ENCODE results near the gene MVP.
A peak's percentile ranks its signal among the peaks of the same experiment; 100 is the strongest.
"Not testable (repeated sequence)": the region's sequence is repeated elsewhere in the genome, so short reads cannot be mapped to it uniquely, and the experiment has no call there.

Gene MVP

DNA sequence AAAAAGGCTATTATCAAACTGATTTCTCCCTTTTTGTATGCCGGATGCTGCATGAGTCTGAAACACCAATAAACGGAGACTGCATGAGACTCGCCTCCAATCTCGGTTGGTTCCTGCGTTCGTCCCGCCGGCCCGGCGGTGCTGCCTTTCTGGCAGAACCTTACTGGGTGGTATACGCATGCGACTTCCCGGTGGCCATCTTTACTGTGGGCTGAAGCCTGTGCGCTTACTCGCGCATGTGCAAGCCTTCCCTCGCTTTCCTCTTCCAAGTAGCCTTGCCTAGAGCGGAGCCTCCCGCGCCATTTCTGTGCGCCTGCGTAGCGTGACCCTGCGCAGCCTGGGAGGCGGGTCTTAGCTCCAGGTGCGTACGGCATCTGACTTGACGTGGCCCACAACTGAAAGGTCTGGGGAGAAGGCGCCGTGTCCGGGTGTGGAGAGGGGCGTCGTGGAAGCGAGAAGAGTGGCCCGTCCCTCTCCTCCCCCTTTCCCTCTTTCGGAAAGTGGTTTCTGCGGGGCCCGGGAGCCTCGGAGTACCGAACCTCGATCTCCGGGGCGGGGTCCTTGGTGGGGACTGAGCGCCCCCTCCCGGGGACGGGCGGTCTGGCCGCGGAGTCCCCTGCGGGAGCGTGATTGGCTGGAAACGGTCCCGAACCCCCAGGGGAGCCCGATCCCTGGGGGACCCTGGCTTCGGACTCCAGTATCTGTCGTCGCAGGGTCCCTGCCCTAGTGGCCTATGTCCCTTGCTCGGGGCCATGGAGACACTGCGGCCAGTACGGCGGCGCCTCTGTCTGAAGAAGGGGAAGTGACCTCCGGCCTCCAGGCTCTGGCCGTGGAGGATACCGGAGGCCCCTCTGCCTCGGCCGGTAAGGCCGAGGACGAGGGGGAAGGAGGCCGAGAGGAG is 4.2 kb upstream of the MVP start, which contains the start of gene PAGR1:
PAGR1 (plus strand) TSS at position 360 of the 901 bp plus-strand sequence; CDS start at position 734, 374 bp downstream.
- DNase-seq = peak; percentile 97

DNA sequence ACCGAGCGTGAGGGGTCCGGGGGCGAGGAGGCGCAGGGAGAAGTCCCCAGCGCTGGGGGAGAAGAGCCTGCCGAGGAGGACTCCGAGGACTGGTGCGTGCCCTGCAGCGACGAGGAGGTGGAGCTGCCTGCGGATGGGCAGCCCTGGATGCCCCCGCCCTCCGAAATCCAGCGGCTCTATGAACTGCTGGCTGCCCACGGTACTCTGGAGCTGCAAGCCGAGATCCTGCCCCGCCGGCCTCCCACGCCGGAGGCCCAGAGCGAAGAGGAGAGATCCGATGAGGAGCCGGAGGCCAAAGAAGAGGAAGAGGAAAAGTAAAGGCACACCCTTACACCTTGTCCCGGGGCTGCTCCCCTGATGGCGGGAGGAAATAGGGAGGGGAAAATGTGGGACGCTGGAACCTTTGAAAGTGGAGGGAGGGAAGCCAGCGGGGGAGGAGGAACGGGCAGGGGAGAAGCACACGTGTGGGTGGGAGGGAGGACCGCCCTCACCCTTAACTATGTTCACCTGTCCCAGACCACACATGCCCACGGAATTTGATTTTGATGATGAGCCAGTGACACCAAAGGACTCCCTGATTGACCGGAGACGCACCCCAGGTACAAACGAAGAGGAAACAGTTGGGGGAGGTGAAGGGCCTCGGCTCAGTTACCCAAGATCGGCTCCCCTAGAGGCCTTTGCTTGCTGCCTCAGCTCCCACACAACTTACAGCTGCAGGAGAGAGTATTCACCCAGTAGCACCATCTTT is 3.4 kb upstream of the MVP start:
- no peak for DNase-seq

DNA sequence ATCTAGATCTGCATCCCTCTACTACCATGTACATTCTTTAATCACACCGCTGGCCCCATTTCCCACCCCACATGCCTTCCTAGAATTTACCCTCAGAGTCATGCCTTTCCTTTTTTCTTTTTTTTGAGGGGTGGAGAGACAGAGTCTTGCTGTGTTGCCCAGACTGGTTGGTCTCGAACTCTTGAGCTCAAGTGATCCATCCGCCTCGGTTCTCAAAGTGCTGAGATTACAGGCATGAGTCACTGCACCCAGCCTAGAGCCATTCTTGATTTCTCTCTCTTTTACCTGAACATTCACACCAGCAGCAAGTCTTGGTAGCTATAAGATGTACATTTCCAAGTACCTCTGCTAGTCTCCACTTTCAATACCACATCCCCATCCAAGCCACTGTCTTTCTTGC is 2.2 kb upstream of the MVP start:
- no peak for DNase-seq

DNA sequence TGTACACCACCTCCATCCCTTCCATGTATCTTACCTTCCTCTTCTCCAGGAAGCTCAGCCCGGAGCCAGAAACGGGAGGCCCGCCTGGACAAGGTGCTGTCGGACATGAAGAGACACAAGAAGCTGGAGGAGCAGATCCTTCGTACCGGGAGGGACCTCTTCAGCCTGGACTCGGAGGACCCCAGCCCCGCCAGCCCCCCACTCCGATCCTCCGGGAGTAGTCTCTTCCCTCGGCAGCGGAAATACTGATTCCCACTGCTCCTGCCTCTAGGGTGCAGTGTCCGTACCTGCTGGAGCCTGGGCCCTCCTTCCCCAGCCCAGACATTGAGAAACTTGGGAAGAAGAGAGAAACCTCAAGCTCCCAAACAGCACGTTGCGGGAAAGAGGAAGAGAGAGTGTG is 756 bp upstream of the MVP start:
- DNase-seq = no peak

DNA sequence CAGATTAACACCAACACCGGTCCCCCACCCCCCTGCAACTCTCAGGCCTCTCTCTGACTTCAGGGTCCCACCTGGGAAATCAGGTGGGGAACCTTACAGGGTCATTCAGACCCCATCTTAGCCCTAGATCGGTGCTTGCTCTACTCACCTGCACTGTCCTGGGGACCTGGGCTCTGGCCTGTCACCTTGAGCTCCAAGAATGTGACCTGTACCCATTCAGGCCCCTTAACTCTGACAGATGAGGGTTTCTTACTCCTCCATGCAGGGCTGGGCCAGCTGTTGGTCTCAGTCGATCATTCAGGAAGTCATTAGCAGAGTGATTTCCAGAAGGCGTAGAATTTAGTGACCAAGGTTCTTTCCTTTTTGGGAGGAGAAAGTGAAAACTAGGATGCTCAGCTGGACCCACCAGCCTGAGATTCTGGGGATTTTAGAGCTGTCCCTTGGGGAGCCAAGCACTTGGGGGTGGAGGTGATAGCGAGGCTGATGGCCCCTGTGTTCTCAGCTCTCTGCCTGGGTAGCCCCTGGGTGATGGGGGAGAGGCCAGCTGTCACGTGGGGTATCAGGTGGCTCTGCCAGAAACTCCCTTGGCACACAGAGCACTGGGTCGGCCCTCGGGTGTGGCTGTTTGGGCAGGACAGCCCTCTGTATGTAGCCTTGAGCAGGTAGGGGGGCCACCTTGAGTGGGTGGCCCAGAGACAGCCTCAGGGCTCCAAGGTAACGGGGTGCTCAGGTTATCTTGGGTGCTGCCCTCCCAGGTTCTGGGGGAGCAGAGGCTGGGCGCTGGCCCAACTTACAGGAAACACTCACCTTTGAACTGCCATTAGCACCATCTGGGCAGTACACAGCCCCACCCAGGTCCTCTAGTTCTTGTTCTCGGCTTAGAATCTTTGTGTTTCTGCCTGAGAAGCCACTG is 724 bp downstream of the MVP start:
- DNase-seq = no peak

DNA sequence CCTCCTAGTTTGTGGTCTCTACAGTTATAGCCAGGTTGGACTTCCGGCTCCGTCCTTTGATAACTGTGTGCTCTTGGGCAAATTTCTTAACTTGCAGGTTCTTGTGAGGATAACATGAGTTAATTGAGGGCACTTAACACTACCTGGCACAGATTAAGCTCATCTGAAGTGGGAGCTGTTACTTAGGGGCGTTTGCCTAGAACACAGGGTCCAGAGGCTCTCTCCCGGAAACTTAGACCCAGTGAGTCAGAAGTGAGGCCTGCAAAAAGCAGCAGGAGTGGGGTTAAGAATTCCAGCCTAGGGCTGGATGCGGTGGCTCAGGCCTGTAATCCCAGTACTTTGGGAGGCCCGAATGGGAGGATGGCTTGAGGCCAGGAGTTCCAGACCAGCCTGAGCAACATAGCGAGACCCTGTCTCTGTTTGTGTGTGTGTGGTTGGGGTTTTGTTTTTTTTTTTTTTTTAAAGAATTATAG is 1.4 kb downstream of the MVP start:
- no peak for DNase-seq

DNA sequence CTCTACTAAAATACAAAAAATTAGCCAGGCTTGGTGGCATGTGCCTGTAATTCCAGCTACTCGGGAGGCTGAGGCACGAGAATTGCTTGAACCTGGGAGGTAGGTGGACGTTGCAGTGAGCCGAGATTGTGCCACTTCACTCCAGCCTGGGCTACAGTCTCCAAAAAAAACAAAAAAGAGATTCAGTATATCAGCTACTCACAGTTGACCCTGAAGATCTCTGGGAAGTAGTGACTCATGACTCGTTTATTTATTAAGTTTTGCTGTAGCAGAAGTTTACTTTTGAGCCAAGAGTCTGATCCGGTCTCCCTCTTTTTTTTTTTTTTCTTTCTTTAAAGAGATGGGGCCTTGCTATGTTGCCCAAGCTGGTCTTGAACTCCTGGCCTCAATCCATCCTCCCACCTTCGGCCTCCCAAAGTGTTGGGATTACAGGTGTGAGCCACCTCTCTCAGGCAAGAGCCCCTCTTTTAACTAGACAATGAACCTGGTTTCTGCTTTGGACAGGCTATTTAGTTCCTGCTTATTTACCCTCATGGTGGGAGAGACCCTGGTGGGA is 4.4 kb downstream of the MVP start:
- no peak for DNase-seq

DNA sequence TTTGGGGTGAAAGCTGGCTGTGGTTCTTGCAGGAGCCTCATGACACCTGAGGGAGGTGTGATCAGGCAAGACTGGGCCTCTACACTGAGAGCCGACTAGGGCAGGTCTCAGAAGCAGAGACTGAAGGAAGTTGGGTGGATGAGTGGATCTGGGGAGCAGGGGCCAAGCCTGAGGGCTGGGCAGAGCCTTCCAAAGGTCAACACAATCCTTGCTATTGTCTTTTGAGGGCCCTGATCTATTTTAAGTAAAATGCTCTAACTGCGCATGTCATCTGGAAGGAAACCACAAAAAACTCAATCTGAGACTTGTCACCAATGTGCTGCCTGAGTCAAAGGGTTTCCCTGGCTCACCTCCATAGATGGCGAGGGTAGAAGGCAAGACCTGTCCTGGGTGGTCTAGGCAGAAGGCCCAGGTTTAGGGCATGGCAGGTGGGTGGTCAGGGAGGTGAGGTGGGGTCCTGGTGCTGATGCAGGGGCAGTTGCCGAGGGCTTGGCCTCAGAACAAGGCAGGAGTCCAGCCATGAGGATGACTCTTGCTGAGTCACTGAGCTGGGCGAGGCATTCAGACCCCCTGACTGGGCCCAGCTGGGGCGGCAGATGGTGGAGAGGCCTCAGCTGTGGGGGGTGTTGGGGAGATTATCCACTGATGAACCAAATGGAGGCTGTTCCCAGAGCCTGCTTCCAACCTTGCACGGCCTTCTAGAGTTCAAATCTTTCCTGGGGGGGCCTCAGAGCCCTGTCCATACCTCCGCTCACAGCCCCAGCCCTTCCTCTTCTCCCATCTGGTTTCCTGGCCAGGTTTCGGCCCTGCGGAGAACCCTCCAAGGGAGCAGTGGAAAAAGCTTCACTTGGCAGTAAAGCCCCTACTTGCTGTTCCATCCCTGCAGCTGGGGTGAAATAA is 5.1 kb downstream of the MVP start:
- DNase-seq = peak; percentile 81

DNA sequence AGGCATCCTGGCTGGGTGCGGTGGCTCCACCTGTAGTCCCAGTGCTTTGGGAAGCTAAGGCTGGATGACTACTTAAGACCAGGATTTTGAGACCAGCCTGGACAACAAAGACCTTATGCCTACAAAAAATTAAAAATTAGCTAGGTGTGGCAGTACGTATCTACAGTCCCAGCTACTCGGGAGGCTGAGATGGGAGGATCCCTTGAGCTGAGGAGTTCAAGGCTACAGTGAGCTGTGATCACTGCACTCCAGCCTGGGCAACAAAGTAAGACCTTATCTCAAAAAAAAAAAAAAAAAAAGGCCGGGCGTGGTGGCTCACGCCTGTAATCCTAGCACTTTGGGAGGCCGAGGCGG is 6.1 kb downstream of the MVP start:
- no peak for DNase-seq

DNA sequence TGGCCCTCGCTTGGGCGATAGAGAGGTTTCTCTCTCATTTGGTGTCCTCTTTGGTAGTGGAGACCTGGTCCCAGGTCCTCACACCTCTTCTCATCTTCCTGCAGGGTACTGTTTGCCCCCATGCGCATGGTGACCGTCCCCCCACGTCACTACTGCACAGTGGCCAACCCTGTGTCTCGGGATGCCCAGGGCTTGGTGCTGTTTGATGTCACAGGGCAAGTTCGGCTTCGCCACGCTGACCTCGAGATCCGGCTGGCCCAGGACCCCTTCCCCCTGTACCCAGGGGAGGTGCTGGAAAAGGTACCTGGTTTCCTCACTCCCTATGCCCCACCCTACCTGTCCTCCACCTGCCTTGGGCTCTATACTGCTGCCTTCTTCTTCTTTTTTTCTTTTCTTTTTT is 10.5 kb downstream of the MVP start:
- DNase-seq = no peak

DNA sequence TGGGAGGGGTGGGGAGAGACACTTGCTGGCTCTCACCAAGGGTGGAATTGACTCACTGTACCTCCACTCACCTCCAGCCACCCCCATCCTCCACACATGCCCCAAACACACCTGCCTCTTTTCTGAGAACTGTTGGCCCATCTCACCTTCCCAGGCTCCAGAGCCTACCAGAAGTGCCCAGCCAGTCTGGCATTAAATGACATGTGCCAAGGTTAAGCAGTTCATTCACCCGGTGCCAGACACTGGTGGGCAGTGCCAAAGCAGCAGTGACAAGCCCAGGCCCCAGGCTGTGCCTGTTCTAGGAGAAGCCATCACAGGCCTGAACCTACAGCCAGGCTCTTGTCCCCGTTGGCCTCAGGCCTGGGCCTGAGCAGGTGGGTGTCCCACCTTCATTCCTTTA is 11.2 kb downstream of the MVP start:
- no peak for DNase-seq

DNA sequence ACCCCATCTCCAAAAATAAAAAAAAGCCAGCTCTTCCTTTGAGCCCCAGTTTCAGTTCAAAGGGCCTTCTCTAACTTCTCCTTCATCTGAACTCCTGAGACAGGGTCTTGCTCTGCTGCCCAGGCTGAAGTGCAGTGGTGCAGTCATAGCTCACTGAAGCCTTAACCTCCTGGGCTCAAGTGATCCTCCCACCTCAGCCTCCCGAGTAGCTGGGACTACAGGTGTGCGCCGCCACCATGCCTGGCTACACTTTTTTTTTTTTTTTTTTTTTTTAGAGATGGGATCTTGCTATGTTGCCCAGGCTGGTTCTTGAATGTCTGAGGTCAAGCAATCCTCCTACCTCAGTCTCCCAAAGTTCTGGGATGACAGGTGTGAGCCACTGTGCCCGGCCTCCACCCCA is 13.0 kb downstream of the MVP start:
- DNase-seq = not testable (repeated sequence)

DNA sequence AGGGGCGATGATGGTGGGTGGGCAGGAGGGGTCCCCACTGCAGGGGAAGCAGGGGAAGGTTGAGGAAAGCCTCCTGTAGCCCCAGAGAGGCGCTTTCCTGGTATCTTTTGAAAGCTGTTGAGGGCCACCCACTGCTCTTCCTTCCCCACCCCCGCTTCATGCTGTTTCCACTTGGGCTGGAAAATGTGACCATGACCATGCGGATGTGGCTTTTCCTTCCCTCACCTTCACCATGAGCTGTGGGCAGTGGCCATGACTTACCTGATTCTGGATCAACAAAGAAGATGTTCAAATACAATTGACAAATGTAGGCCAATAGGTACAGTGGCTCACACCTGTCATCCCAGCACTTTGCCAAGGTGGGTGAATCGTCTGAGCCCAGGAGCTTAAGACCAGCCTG is 13.8 kb downstream of the MVP start:
- DNase-seq = no peak

DNA sequence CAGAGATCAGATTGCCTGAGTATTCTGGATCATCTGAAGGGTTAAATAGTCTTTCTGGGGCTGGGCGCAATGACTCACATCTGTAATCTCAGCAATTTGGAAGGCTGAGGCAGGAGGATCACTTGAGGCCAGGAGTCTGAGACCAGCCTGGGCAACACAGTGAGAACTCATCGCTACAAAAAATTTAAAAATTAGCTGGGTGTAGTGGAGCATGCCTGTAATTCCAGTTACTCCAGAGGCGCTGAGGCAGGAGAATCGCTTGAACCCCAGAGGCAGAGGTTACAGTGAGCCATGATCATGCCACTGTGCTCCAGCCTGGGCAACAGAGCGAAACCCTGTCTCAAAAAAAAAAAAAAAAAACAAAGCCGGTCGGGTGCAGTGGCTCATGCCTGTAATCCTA is 15.7 kb downstream of the MVP start:
- no peak for DNase-seq

DNA sequence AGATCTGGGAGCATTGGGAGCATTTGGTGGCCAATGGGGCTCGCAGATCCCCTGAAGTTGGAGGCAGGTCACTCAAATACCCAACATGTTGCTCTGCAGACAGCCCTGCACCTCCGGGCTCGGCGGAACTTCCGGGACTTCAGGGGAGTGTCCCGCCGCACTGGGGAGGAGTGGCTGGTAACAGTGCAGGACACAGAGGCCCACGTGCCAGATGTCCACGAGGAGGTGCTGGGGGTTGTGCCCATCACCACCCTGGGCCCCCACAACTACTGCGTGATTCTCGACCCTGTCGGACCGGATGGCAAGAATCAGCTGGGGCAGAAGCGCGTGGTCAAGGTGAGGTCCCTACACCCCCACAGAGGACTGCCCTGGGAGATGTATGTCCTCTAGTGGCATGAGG is 16.4 kb downstream of the MVP start:
- DNase-seq = no peak

DNA sequence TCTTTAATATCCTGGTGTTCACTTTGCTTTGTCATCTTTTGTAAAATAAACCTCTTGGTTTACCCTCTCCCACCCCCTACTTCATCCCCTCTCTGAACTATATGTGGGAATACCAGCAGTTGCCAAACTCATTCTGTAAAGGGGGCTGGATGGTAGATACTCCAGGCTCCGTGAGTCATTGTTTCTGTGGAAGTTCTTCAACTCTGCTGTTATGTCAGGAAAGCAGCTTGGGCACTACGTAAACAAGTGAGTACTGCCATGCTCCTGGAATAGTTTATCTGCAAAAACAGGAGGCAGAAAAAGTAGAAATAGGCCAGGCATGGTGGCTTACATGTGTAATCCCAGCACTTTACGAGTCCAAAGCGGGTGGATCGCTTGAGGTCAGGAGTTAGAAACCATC is 17.6 kb downstream of the MVP start:
- DNase-seq = no peak

DNA sequence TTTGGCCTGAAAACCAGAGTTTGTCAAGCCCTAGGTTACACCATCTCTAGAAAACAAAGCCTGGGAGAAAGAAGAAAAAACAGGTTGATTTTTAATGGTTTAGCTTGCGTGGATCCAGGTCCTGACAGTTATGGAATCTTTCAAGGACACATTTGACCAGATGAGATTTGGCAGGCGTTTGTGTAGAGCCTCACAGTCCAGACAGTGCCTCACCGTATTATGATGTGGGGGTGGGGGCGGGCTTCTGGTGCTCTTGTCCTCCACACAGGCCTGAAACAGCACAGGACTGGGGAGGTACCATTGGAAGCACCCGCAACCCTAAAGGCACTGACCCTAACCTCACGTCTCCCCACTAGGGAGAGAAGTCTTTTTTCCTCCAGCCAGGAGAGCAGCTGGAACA is 19.6 kb downstream of the MVP start:
- DNase-seq = no peak

DNA sequence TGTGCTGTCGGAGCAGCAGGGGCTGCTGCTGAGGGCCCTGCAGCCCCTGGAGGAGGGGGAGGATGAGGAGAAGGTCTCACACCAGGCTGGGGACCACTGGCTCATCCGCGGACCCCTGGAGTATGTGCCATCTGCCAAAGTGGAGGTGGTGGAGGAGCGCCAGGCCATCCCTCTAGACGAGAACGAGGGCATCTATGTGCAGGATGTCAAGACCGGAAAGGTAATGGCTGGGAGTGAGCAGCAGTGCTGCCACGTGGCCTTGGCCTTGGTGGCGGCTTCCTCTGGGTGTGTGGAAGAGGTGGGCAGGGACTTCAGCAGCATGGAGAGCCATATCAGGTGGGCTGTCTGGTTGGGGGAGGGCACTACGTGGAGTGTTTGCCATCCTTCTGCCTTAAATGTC is 20.0 kb downstream of the MVP start:
- DNase-seq = no peak

DNA sequence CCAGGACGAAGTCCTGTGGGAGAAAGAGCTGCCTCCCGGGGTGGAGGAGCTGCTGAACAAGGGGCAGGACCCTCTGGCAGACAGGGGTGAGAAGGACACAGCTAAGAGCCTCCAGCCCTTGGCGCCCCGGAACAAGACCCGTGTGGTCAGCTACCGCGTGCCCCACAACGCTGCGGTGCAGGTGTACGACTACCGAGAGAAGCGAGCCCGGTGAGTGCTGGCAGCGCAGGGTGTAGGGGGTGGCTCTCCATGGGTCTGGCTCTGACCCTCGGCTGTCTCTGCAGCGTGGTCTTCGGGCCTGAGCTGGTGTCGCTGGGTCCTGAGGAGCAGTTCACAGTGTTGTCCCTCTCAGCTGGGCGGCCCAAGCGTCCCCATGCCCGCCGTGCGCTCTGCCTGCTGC is 21.4 kb downstream of the MVP start:
- DNase-seq = no peak

DNA sequence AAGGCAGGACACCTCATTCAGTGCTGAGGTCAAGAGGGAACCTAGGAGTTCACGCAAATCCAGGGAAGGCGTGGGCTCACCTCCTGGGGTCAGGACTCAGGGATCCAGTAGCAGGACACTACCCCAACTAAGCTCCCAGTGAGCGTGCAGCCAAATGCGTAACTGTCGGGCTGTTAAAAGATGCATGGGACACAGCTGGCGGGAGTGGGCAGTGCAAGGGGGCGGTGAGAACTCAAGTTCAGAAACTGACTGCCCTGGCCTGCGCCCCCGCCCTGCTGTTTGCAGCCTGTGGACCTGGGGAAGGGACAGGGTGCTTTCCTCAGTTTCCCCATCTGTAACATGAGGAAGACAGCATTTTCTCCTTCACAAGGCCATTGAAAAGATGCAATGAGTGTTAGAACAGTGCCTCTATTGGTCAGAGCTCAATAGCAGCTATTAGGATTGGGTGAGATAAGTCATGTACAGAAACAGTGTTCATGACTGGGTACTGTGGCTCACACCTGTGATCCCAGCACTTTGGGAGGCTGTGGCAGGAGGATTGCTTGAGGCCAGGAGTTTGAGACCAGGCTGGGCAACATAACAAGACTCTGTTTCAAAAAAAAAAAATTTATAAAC is 22.6 kb downstream of the MVP start:
- DNase-seq = no peak

DNA sequence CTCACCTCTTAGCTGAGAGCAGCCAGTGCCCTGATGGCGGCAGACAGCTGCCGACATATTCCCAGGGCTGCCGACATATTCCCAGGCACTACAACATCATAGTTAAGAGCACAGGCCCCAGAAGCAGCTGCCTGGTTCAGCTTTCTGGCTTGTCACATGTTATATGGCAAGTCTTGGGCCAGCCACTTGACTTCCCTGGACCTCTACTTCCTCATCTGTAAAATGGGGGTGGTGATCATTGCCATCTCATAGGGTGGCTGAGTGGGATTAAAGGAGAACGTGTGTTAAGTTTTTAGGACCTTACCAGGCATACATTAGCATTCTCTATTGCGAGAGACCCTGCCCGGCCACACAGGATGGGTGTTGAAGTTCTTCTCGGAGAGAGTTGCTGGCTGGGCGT is 23.7 kb downstream of the MVP start:
- DNase-seq = no peak

Measured in NCI-H1694 treated with DMSO at 0.1 percent for 48 hours (cell line).